Osteocyte (in vitro differentiated cells): ENCODE data around the gene FRMD4B. TPM values are rescaled to one million over a fixed set of nuclear protein-coding genes. Genes with fewer than 3 reads are reported as not detected.

Experiments used
- DNase-seq: peaks from one replicate; pipeline ENCODE4 v3.0.0; 2021; ENCODE audit warnings: mixed read lengths; ENCODE audit not compliant: unreplicated experiment; ENCODE audit errors: extremely low spot score
- H3K27ac Mint-ChIP-seq: one replicate; pipeline ENCODE4 v1.8.0; 2021; ENCODE audit warnings: mild to moderate bottlenecking, mixed read lengths; ENCODE audit not compliant: unreplicated experiment
- H3K27me3 Mint-ChIP-seq: one replicate; pipeline ENCODE4 v1.8.0; 2021; ENCODE audit warnings: mixed read lengths; ENCODE audit not compliant: unreplicated experiment
- H3K36me3 Mint-ChIP-seq: one replicate; pipeline ENCODE4 v1.8.0; 2021; ENCODE audit warnings: mixed read lengths; ENCODE audit not compliant: unreplicated experiment
- H3K4me1 Mint-ChIP-seq: one replicate; pipeline ENCODE4 v1.8.0; 2021; ENCODE audit warnings: mixed read lengths; ENCODE audit not compliant: unreplicated experiment
- H3K4me3 Mint-ChIP-seq: one replicate; pipeline ENCODE4 v1.8.0; 2021; ENCODE audit warnings: mild to moderate bottlenecking, moderate library complexity, mixed read lengths; ENCODE audit not compliant: unreplicated experiment
- H3K9me3 Mint-ChIP-seq: one replicate; pipeline ENCODE4 v1.8.0; 2021; ENCODE audit warnings: mixed read lengths; ENCODE audit not compliant: unreplicated experiment
- total RNA-seq: library from RNA; stranded (reverse); gene quantifications from 2 replicates; pipeline ENCODE4 v1.2.1, GENCODE V29; 2021
- TF ChIP-seq, protein P1 (sequence below): fragments of 200-600 bp; sonication (generic); IDR thresholded peaks from 2 replicates; pipeline ENCODE4 v1.5.0; 2021; ENCODE audit warnings: antibody characterized with exemption, mild to moderate bottlenecking, moderate library complexity

FRMD4B gene
- total RNA-seq, 1 donor from 2014 or later, result 1.3 TPM

DNA sequence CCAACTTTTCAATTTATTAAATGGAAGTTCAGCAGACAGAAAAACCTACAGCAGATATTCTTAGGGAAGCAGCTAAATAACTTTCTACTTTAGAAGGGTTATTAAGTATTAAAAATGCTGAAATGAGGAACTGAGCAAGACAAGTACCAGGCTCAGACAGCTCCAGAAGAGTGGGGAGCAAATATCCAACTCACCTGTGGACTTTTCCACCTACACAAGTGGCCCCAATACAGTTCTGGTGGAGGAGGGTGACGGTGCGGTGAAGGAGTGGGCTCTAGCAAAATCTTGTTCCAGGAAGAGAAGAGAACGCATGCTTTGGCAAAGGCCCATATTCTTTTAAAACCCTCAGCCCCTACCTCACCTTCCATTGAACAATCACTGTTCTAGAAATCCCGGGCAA is 133.7 kb downstream of the FRMD4B start:
- Mint-ChIP-seq H3K4me3 (no peak overlapping the region), H3K27ac (no peak overlapping the region), H3K27me3 (peaks cover 34% of the 10 kb centered on the region), H3K36me3 (no peaks in the 10 kb centered on the region), H3K4me1 (no peaks in the 10 kb centered on the region), H3K9me3 (no peaks in the 10 kb centered on the region)
- TF ChIP-seq, protein P1, sequence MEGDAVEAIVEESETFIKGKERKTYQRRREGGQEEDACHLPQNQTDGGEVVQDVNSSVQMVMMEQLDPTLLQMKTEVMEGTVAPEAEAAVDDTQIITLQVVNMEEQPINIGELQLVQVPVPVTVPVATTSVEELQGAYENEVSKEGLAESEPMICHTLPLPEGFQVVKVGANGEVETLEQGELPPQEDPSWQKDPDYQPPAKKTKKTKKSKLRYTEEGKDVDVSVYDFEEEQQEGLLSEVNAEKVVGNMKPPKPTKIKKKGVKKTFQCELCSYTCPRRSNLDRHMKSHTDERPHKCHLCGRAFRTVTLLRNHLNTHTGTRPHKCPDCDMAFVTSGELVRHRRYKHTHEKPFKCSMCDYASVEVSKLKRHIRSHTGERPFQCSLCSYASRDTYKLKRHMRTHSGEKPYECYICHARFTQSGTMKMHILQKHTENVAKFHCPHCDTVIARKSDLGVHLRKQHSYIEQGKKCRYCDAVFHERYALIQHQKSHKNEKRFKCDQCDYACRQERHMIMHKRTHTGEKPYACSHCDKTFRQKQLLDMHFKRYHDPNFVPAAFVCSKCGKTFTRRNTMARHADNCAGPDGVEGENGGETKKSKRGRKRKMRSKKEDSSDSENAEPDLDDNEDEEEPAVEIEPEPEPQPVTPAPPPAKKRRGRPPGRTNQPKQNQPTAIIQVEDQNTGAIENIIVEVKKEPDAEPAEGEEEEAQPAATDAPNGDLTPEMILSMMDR, result no peak
- DNase-seq, result no peak

DNA sequence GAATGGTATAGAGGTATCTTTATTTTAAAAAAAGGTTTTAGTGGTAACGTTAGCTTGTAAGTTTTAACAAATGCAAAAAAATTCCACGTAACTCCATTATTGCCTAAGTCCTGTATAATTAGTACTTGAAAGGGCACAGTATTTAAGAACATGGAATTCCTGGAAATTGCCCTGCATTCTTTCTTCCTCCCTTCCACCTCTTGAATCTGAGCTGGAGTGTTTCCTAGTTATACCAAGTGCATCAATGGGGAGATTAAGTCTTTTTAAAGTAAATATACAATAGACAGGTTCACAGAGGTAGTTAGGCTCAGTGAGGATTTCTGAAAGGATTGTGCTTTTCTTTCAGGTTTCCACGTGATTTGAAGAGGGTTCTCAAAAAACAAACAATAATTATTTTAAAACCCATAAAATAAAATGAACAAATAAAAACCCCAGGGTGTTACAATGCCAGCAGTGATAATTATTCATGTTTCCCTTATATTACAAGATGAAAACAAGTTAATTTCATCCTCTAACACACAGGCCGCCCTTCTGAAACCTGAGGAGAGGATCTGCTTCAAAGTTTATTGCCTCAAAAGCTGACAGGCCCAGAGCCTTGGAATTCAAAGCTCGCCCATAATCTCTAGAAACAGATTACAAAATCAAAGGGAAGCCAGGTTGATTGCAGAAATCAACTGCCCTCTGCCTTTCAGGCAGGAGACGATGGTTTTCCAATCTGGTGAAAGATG is 134.6 kb downstream of the FRMD4B start:
- Mint-ChIP-seq H3K4me1 (no peaks in the 10 kb centered on the region), H3K36me3 (no peaks in the 10 kb centered on the region), H3K27me3 (peaks cover 34% of the 10 kb centered on the region), H3K4me3 (no peak overlapping the region), H3K9me3 (no peaks in the 10 kb centered on the region), H3K27ac (no peak overlapping the region)
- DNase-seq, result no peak
- TF ChIP-seq, protein P1, result no peak

DNA sequence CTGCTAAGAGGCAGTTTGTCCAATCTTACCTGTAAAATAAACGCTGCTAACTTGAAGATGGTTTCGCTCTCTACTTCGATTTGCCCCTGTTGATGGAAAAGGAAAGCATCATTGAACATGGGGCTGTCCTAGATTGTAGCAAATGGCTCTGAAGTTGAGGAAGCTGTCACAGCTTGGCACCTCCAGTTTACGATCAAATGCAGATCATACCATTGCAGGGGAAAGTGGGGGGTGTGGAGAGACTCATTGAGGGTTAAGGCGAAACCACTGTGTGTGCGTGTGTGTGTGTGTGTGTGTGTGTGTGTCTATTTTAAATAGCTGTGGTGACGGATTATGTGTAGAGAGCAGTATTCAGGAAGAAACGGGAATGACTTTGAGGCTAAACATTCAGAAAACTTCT is 135.9 kb downstream of the FRMD4B start:
- Mint-ChIP-seq H3K27ac (no peak overlapping the region), H3K27me3 (peaks cover 24% of the 10 kb centered on the region), H3K9me3 (no peaks in the 10 kb centered on the region), H3K36me3 (no peaks in the 10 kb centered on the region), H3K4me3 (no peak overlapping the region), H3K4me1 (no peaks in the 10 kb centered on the region)
- no peak for DNase-seq
- TF ChIP-seq, protein P1, result no peak

DNA sequence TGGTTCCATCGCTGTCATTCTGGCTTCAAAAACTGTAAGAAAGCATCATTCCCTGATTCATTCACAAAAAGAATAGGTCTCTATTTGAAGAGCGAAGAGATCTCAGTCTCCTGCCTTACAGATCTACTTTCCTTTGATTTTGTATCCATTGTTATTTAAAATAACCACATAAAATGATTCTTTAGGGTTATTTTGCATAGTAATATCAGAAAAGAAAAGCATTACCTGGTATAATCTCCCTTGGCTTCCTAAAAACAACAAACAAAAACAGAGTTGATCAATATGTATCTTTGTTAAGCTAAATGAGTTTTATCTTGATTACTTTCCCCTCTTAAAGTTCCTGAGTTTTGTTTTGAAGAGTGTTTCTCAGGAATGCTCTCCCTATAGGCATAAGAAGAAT is 136.9 kb downstream of the FRMD4B start:
- no peak for DNase-seq
- Mint-ChIP-seq H3K36me3 (no peaks in the 10 kb centered on the region), H3K27ac (no peak overlapping the region), H3K4me3 (no peak overlapping the region), H3K4me1 (no peaks in the 10 kb centered on the region), H3K9me3 (no peaks in the 10 kb centered on the region), H3K27me3 (peaks cover 18% of the 10 kb centered on the region)
- TF ChIP-seq, protein P1, result no peak

DNA sequence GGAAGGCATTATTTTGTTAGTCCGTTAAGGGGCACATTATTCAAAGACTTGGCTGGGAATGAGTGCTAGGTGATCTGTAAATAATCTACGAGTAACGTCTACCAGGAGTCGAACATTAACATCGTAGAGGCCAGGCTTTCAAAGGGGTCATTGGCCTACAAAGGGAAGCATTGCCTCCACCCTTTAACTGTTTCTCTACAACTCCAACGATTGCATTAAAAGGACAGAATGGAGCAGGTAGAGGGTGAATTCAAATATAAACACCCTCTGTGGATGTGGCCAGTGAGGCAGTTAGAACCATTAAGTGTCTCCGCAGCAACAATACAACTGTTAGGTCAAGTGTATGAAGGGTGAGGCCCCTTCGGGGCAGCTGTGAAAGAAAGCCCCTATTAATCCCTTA is 137.5 kb downstream of the FRMD4B start:
- Mint-ChIP-seq H3K27me3 (peaks cover 18% of the 10 kb centered on the region), H3K27ac (no peak overlapping the region), H3K4me3 (no peak overlapping the region), H3K9me3 (no peaks in the 10 kb centered on the region), H3K36me3 (no peaks in the 10 kb centered on the region), H3K4me1 (no peaks in the 10 kb centered on the region)
- TF ChIP-seq, protein P1, result no peak
- no peak for DNase-seq
